Common myeloid progenitor, CD34-positive (primary cell): ENCODE data around the gene IL10.
"Not testable (repeated sequence)": the region's sequence is repeated elsewhere in the genome, so short reads cannot be mapped to it uniquely, and the experiment has no call there.

ENCODE experiments used
- CTCF ChIA-PET: fragments of 350-600 bp; sonication (Branson Sonifier 250); formaldehyde crosslinking; loops from one replicate; lab custom pipeline; 2021; ENCODE audit warnings: antibody characterized with exemption; lab: Charles Lee
- POLR2A ChIA-PET: fragments of 350-600 bp; sonication (Branson Sonifier 250); formaldehyde crosslinking; loops from one replicate; lab custom pipeline; 2021; ENCODE audit warnings: antibody characterized with exemption; lab: Charles Lee
- DNase-seq, 3 donors: peaks; one replicate each; pipeline versions ENCODE4 v3.0.0 to v3.0.0-alpha.2; 2013
- H3K27ac ChIP-seq, 2 experiments: 1 replicate in 1 of 2; 2 replicates in 1 of 2; pipeline ENCODE4 v1.7.0; 2013; ENCODE audit warnings: inconsistent platforms in 2 of 2, low read length in 2 of 2, mild to moderate bottlenecking in 2 of 2, low read depth in 1 of 2, moderate library complexity in 1 of 2; ENCODE audit not compliant: severe bottlenecking in 2 of 2, insufficient read depth in 1 of 2, poor library complexity in 1 of 2
- H3K27me3 ChIP-seq, 5 experiments: replicated peaks in 2 of 5; 1 replicate in 3 of 5; 2 replicates in 2 of 5; pipeline versions ENCODE4 v1.6.1 to v1.7.0; 2013; ENCODE audit warnings: low read length in 4 of 5, mild to moderate bottlenecking in 2 of 5, moderate library complexity in 2 of 5, inconsistent platforms in 1 of 5; ENCODE audit not compliant: insufficient read depth in 5 of 5, control insufficient read depth in 4 of 5
- H3K36me3 ChIP-seq, 4 experiments: 1 replicate in 2 of 4; 2 replicates in 2 of 4; pipeline versions ENCODE4 v1.6.1 to v1.7.0; 2013; ENCODE audit warnings: low read length in 3 of 4, control low read depth in 1 of 4, mild to moderate bottlenecking in 1 of 4; ENCODE audit not compliant: control insufficient read depth in 4 of 4, insufficient read depth in 4 of 4
- H3K4me1 ChIP-seq, 4 experiments: 1 replicate in 3 of 4; 2 replicates in 1 of 4; pipeline versions ENCODE4 v1.6.1 to v1.7.1; 2013; ENCODE audit warnings: low read length in 3 of 4, mild to moderate bottlenecking in 3 of 4, control low read depth in 1 of 4, inconsistent platforms in 1 of 4, moderate library complexity in 1 of 4; ENCODE audit not compliant: control insufficient read depth in 4 of 4, insufficient read depth in 4 of 4; ENCODE audit errors: control extremely low read depth in 1 of 4
- H3K4me3 ChIP-seq, 7 experiments: 1 replicate in 4 of 7; 2 replicates in 3 of 7; pipeline versions ENCODE4 v1.5.1 to v1.7.0; 2013; ENCODE audit warnings: mild to moderate bottlenecking in 7 of 7, low read length in 6 of 7, moderate library complexity in 6 of 7, inconsistent platforms in 2 of 7, low read depth in 2 of 7, control low read depth in 1 of 7; ENCODE audit not compliant: insufficient read depth in 4 of 7, control insufficient read depth in 1 of 7; ENCODE audit errors: extremely low read depth in 1 of 7
- H3K9me3 ChIP-seq, 5 experiments: 1 replicate in 4 of 5; 2 replicates in 1 of 5; pipeline versions ENCODE4 v1.6.1 to v1.7.1; 2013; ENCODE audit warnings: low read length in 4 of 5, mild to moderate bottlenecking in 2 of 5, inconsistent platforms in 1 of 5, low read depth in 1 of 5, moderate library complexity in 1 of 5; ENCODE audit not compliant: control insufficient read depth in 4 of 5, insufficient read depth in 2 of 5; ENCODE audit errors: control extremely low read depth in 1 of 5
- WGBS: methylation state at CpG from one replicate; pipeline ENCODE4 v1.1.5; 2013; ENCODE audit not compliant: insufficient coverage; 5-methylcytosine and 5-hydroxymethylcytosine counted together

IL10 gene

DNA sequence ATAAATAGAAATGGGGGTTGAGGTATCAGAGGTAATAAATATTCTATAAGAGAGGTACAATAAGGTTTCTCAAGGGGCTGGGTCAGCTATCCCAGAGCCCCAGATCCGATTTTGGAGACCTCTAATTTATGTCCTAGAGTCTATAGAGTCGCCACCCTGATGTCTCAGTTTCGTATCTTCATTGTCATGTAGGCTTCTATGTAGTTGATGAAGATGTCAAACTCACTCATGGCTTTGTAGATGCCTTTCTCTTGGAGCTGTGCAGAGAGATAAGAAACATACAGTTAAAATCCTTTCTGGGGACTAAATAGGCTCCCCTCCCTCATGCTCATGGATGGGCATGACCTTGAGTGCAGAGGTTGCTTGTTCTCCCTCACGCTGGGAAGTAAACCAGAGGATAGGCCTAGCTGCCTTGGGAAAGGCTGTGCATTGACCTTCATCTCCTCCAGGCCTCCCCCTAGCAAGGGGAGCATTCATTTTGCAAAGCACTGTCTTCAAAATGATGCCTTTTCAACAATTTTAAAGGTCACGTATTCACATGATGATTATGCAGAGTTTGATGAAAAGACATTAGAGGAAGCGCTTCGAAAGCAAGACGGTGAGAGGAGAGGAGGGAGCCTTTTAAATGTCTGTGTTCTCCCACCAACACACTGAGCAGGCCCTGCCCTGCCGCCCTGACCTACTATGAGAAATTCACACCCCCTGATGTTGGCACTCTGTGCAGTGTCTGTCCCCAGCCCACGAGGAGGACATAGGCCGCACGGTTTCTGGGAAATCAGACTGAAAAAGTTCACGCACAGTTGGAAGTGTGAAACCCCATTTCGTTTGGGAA is 3.6 kb downstream of the IL10 start:
- 85% methylated on average over 13 of the region's 14 CpGs for WGBS

DNA sequence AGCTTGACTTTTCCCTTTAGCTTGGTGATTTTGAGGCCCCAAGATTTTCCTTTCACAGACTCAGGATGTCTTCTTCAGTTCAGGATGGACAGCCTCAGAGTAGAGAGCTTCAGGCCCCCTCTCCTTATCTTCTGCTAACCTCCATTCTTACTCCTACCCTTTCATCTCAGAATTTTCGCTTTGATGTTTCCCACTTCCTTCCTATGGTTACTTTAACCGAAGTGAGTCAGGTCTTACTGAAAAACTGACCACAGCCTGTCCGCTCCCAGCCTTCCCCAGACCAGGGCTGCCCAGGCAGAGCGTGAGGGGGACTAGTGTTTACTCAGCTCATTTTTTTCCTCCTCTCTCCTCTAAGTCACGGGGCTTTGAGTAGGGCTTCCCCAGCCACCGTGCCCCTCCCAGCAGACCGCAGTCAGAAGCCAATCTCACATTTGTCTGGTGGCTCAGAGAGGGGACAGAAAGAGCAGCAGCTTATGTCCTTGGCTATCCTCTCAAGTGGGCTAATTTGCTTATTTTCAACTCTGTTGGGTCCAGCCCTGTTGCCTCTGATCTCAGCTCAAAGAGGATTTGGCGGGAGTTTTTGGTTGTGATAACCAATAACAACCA is 5.9 kb downstream of the IL10 start:
- WGBS = 21% methylated on average over 4 of the region's 8 CpGs
- ChIA-PET POLR2A (interaction anchor here (0.6 to 0.8 kb wide), 2 partner anchors 38 to 1981 kb away, joined by 3 to 5 read pairs; no protein-coding TSS in a partner anchor), CTCF (interaction anchor here (0.8 to 2.9 kb wide), 13 partner anchors 10 to 186 kb away, joined by 3 to 11 read pairs (median 4); no protein-coding TSS in a partner anchor)
- H3K9me3 ChIP-seq = peaks cover 0 to 4% (median 0%) of the 10 kb centered on the region in 5 experiments
- peak overlapping the region in 3 of 7 experiments; percentile 36 to 52 (median 39) for H3K4me3 ChIP-seq
- peak; percentile 67 to 85 (median 82) for DNase-seq
- no peaks in the 10 kb centered on the region for H3K27me3 ChIP-seq
- no peak overlapping the region for H3K27ac ChIP-seq
- peaks cover 7 to 62% (median 39%) of the 10 kb centered on the region in 4 experiments for H3K4me1 ChIP-seq
- H3K36me3 ChIP-seq = no peaks in the 10 kb centered on the region

More for the DNA sequence above, 3.6 kb downstream of the IL10 start:
- no peak overlapping the region for H3K27ac ChIP-seq
- H3K36me3 ChIP-seq = no peaks in the 10 kb centered on the region
- no peaks in the 10 kb centered on the region for H3K27me3 ChIP-seq
- DNase-seq = no peak
- peaks cover 27 to 84% (median 59%) of the 10 kb centered on the region in 4 experiments for H3K4me1 ChIP-seq
- peaks cover 0 to 1% (median 0%) of the 10 kb centered on the region in 5 experiments for H3K9me3 ChIP-seq
- CTCF ChIA-PET = interaction anchor here (1.2 to 4.8 kb wide), 9 partner anchors 7 to 43 kb away, joined by 4 to 20 read pairs (median 11); no protein-coding TSS in a partner anchor
- POLR2A ChIA-PET = no interaction called here
- no peak overlapping the region for H3K4me3 ChIP-seq

DNA sequence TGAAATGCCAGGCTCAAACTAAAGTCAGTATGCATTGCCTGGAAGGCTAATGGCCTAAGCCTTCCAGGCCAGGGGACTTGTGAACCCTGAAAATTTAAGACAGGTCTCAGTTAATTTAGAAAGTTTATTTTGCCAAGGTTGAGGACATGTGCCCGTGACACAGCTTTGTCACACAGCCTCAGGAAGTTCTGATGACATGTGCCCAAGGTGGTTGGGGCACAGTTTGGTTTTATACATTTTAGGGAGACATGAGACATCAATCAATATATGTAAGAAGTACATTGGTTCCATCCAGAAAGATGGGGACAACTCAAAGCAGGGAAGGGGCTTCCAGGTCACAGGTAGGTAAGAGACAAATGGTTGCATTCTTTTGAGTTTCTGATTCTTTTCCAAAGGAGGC is 6.5 kb downstream of the IL10 start:
- not testable (repeated sequence) for H3K9me3 ChIP-seq, H3K27ac ChIP-seq, H3K27me3 ChIP-seq, H3K4me3 ChIP-seq, H3K36me3 ChIP-seq
- POLR2A ChIA-PET = interaction anchor here (1.1 kb wide), 1 partner anchor 46 kb away, joined by 3 read pairs; no protein-coding TSS in a partner anchor
- CTCF ChIA-PET = interaction anchor here (0.8 to 2.9 kb wide), 14 partner anchors 8 to 186 kb away, joined by 3 to 11 read pairs (median 4); no protein-coding TSS in a partner anchor
- no CpG with 5 or more reads among the region's 1 CpG for WGBS
- peaks cover 5 to 62% (median 33%) of the 10 kb centered on the region in 4 experiments for H3K4me1 ChIP-seq
- peak in 1 of 3 donors; percentile 39 for DNase-seq

DNA sequence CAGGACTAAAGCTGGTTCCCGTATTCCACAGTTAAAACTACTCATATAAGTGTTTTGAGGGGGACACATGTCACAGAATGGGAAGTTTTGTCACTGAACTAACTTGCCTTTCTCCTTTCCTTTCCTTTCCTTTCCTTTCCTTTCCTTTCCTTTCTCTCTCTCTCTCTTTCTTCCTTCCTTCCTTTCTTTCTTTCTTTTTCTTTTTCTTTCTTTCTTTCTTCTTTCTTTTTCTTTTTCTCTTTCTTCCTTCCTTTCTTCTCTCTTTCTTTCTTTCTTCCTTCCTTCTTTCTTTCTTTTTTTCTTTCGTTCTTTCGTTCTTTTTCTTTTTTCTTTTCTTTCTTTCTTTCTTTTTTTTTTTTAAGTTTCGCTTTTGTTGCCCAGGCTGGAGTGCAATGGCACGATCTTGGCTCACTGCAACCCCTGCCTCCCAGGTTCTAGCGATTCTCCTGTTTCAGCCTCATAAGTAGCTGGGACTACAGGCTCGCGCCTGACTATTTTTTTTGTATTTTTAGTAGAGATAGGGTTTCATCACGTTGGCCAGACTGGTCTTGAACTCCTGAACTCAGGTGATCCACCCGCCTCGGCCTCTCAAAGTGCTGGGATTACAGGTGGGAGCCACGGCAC is 9.4 kb downstream of the IL10 start:
- H3K4me3 ChIP-seq, H3K27me3 ChIP-seq, H3K27ac ChIP-seq, POLR2A ChIA-PET, DNase-seq, H3K36me3 ChIP-seq, H3K9me3 ChIP-seq: not testable (repeated sequence)
- 94% methylated on average over 8 of the region's 12 CpGs for WGBS
- peaks cover 4 to 47% (median 22%) of the 10 kb centered on the region in 4 experiments for H3K4me1 ChIP-seq
- CTCF ChIA-PET = interaction anchor here (1.4 to 3.1 kb wide), 2 partner anchors 7 to 18 kb away, joined by 4 to 13 read pairs; partner anchors contain the start of gene IL19

GRCh38 chr1:206761159-206761768 is 11.0 kb downstream of the IL10 start:
- POLR2A ChIA-PET = no interaction called here
- H3K27me3 ChIP-seq = no peaks in the 10 kb centered on the region
- CTCF ChIA-PET = interaction anchor here (0.6 to 3.2 kb wide), 13 partner anchors 8 to 189 kb away, joined by 3 to 15 read pairs (median 4); partner anchors contain the start of genes IL10 and IL19

DNA sequence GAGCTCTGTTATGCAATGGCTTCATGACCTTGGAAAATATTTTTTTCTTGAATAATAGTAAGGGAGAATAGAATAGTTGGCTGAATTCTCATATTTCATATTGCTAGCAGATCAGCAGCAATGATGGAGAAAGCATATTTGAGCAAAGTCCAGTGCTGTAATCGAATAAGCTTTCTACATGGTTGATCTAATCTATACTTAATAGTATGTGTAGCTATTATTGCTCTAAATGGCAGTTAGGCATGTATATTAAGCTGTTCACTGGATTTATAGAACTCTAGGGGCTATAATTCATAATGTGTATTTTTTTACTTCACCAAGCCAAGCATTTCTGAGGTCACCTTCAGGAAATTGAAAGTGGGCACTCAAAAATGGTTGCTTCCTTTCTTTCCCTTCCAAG is 11.7 kb downstream of the IL10 start:
- Histone ChIP-seq H3K27ac (no peak overlapping the region), H3K27me3 (no peaks in the 10 kb centered on the region), H3K4me1 (peaks cover 6 to 35% (median 11%) of the 10 kb centered on the region in 4 experiments), H3K4me3 (no peak overlapping the region), H3K9me3 (peaks cover 0 to 4% (median 0%) of the 10 kb centered on the region in 5 experiments), H3K36me3 (no peaks in the 10 kb centered on the region)
- WGBS = no CpG with 5 or more reads among the region's 1 CpG
- ChIA-PET CTCF (interaction anchor here (0.7 to 3.2 kb wide), 9 partner anchors 8 to 188 kb away, joined by 3 to 15 read pairs (median 5); partner anchors contain the start of gene IL19), POLR2A (no interaction called here)
- no peak for DNase-seq

More at GRCh38 chr1:206761159-206761768, 11.0 kb downstream of the IL10 start:
- Histone ChIP-seq H3K4me3 (no peak overlapping the region), H3K36me3 (no peaks in the 10 kb centered on the region), H3K27ac (no peak overlapping the region), H3K4me1 (peaks cover 6 to 41% (median 17%) of the 10 kb centered on the region in 4 experiments), H3K9me3 (peaks cover 0 to 4% (median 0%) of the 10 kb centered on the region in 5 experiments)
- no peak for DNase-seq
- WGBS = 100% methylated on average over 5 of the region's 6 CpGs
